Caki2 (cell line): ENCODE data around the gene PPP1R3E. TPM values are rescaled to one million over a fixed set of nuclear protein-coding genes. Genes with fewer than 3 reads are reported as not detected.
"Not testable (repeated sequence)": the region's sequence is repeated elsewhere in the genome, so short reads cannot be mapped to it uniquely, and the experiment has no call there.

Source experiments
- DNase-seq: peaks from one replicate; pipeline ENCODE4 v3.0.0-alpha.2; 2015; ENCODE audit warnings: low read depth
- in situ Hi-C: cut with HindIII; loops from 2 replicates; pipeline ENCODE4 v1.10.0; 2016; ENCODE audit warnings: low sequenced_read_pairs, low pct_unique_long_range_greater_than_20kb, mixed read lengths
- total RNA-seq: library from RNA; depleted of rRNA; stranded (reverse); fragments of >200 nt; shearing (Covaris generic); gene quantifications from 2 replicates; pipeline ENCODE4 v1.2.3, GENCODE V29; 2014; ENCODE audit warnings: low replicate concordance; rRNA removed

The PPP1R3E gene
- total RNA-seq, 1 experiment from 2014 or later = 1.1 TPM

- in situ Hi-C loops = no loop called here
- no peak for DNase-seq
Measured at GRCh38 chr14:23269193-23269592, 33.5 kb downstream of the PPP1R3E start.

GRCh38 chr14:23260849-23261248 is 41.8 kb downstream of the PPP1R3E start:
- DNase-seq, in situ Hi-C loops: not testable (repeated sequence)

- DNase-seq = no peak
- in situ Hi-C loops = no loop called here
Measured at GRCh38 chr14:23259426-23259825, 43.2 kb downstream of the PPP1R3E start.

GRCh38 chr14:23258256-23258655 is 44.4 kb downstream of the PPP1R3E start:
- in situ Hi-C loops = no loop called here
- DNase-seq = no peak

GRCh38 chr14:23252420-23253333 is 50.0 kb downstream of the PPP1R3E start:
- in situ Hi-C loops = no loop called here
- DNase-seq = no peak

GRCh38 chr14:23252006-23252405 is 50.7 kb downstream of the PPP1R3E start:
- in situ Hi-C loops = no loop called here
- DNase-seq = no peak

GRCh38 chr14:23249824-23250223 is 52.8 kb downstream of the PPP1R3E start:
- no peak for DNase-seq
- in situ Hi-C loops = no loop called here

GRCh38 chr14:23248601-23249000 is 54.1 kb downstream of the PPP1R3E start:
- in situ Hi-C loops = no loop called here
- no peak for DNase-seq

Other genes with a start within 250 kb of the PPP1R3E start
- gene CDH24, start 245.3 kb downstream of the PPP1R3E start, total RNA-seq = 7.6 and 9.5 TPM in 2 replicates
- gene ACIN1, start 207.7 kb downstream of the PPP1R3E start, total RNA-seq = 31.6 and 49.1 TPM in 2 replicates
- 35.2 and 57.1 TPM in 2 replicates for gene C14orf119, start 207.4 kb downstream of the PPP1R3E start, total RNA-seq
- gene CIROP, start 197.9 kb downstream of the PPP1R3E start, total RNA-seq = not detected in 2 replicates
- not detected in 2 replicates for gene CEBPE, start 183.6 kb downstream of the PPP1R3E start, total RNA-seq
- not detected in 2 replicates for gene SLC7A8, start 119.2 kb downstream of the PPP1R3E start, total RNA-seq
- not detected in 2 replicates for gene RNF212B, start 64.9 kb downstream of the PPP1R3E start, total RNA-seq
- 4.6 and 9.0 TPM in 2 replicates for gene HOMEZ, start 16.7 kb downstream of the PPP1R3E start, total RNA-seq
- gene BCL2L2, start 4.0 kb upstream of the PPP1R3E start, total RNA-seq = 4.0 and 8.6 TPM in 2 replicates
- gene PABPN1, start 18.6 kb upstream of the PPP1R3E start, total RNA-seq = 41.9 and 73.8 TPM in 2 replicates
- 8.4 and 10.6 TPM in 2 replicates for gene SLC22A17, start 50.0 kb upstream of the PPP1R3E start, total RNA-seq
- gene EFS, start 62.3 kb upstream of the PPP1R3E start, total RNA-seq = not detected in 2 replicates
- gene IL25, start 70.0 kb upstream of the PPP1R3E start, total RNA-seq = not detected in 2 replicates
- not detected in 2 replicates for gene CMTM5, start 74.2 kb upstream of the PPP1R3E start, total RNA-seq
- gene MYH6, start 105.4 kb upstream of the PPP1R3E start, total RNA-seq = not detected in 2 replicates
- gene MYH7, start 132.8 kb upstream of the PPP1R3E start, total RNA-seq = not detected in 2 replicates
- 33.9 and 69.9 TPM in 2 replicates for gene NGDN, start 166.8 kb upstream of the PPP1R3E start, total RNA-seq
- gene ZFHX2, start 248.9 kb upstream of the PPP1R3E start, total RNA-seq = not detected in 2 replicates